HG02943 (cell line): ENCODE data around the gene HUWE1.
"Not testable (repeated sequence)": the region's sequence is repeated elsewhere in the genome, so short reads cannot be mapped to it uniquely, and the experiment has no call there.

Experiments
- ATAC-seq: cut with Tn5 transposase; IDR thresholded peaks from one replicate; pipeline ENCODE4 v1.9.1; 2021; ENCODE audit warnings: mild to moderate bottlenecking, low read depth, moderate library complexity; ENCODE audit not compliant: unreplicated experiment

The HUWE1 gene

GRCh38 chrX:53531255-53531966 lies 155.1 kb downstream of the HUWE1 start:
- not testable (repeated sequence) for ATAC-seq

- ATAC-seq = no peak
These were observed 159.5 kb downstream of the HUWE1 start for GRCh38 chrX:53526999-53527398.

- ATAC-seq = no peak
These were observed 175.2 kb downstream of the HUWE1 start for GRCh38 chrX:53511322-53511721.

GRCh38 chrX:53504035-53504434 lies 182.5 kb downstream of the HUWE1 start:
- not testable (repeated sequence) for ATAC-seq

- no peak for ATAC-seq
These were observed 192.1 kb downstream of the HUWE1 start for GRCh38 chrX:53494436-53494835.

GRCh38 chrX:53486285-53486684 lies 200.2 kb downstream of the HUWE1 start:
- ATAC-seq = no peak

GRCh38 chrX:53483838-53484405 lies 202.6 kb downstream of the HUWE1 start:
- ATAC-seq = no peak

GRCh38 chrX:53483416-53483815 lies 203.1 kb downstream of the HUWE1 start:
- ATAC-seq = no peak
